GM12892 (cell line): ENCODE data around the gene HGS.

ENCODE experiments used
- POLR2A ChIP-seq: IDR thresholded peaks from 2 replicates; pipeline ENCODE4 v1.6.1; 2011; ENCODE audit warnings: low read depth, low read length, control low read depth
- POLR2AphosphoS5 ChIP-seq: IDR thresholded peaks from 2 replicates; pipeline ENCODE4 v1.6.1; 2011; ENCODE audit warnings: low read depth, low read length, control low read depth
- TAF1 ChIP-seq: IDR thresholded peaks from 2 replicates; pipeline ENCODE4 v1.6.1; 2011; ENCODE audit warnings: low read depth, mild to moderate bottlenecking, control low read depth, low read length, borderline replicate concordance

DNA sequence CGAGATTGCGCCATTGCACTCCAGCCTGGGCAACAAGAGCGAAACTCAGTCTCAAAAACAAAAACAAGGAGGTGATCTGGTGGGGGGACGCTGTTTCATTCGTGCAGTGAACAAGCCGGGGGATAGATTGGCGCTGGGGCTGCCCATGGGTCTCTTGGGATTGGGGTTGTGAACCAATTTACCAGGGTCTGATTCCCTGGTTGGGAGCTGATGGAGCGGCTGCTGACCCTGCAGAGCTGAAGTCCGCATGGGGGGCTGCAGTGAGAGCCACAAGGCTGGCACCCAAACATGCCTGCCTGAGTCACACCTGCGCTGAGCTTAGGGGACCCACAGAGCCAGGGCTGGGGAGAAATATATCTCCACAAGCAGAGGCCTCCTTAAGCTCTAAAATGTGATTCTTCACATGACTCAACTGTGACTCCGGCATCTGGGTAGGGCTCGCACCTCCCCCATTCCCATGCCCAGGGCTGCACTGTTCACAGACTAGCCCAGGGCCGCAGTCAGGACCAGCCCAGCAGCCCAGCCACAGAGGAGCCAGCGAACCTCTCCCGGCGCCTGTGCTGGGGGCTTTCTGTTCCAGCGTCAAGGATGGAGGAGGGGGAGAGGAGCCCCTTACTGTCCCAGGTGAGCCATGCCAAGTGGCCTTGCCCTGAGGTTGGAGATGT lies 41.9 kb upstream of the HGS start:
- TF ChIP-seq POLR2AphosphoS5 (no peak), TAF1 (no peak), POLR2A (no peak)
